ENCODE data around the gene ZNF575.

The ZNF575 gene

DNA sequence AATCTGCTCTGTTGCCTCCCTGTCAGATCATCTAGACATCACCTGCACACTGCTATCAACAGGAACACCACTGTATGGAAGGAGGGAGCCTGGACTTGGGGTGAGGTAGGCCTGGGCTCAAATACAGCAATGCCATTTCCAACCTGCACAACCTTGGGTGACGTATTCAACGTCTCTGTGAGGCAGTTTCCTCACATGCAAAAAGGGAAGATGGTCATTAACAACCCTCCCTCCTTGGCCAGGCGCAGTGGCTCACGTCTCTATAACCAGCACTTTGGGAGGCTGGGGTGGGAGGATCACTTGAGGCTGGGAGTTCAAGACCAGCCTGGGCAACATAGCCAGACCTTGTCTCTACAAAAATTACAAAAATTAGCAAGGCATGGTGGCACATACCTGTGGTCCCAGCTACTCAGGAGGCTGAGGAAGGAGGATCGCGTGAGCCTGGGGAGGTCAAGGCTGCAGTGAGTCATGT lies 29.3 kb downstream of the ZNF575 start:
- no peak for DNase-seq
- intact Hi-C loops (cut with DNase I) = no loop called here

DNA sequence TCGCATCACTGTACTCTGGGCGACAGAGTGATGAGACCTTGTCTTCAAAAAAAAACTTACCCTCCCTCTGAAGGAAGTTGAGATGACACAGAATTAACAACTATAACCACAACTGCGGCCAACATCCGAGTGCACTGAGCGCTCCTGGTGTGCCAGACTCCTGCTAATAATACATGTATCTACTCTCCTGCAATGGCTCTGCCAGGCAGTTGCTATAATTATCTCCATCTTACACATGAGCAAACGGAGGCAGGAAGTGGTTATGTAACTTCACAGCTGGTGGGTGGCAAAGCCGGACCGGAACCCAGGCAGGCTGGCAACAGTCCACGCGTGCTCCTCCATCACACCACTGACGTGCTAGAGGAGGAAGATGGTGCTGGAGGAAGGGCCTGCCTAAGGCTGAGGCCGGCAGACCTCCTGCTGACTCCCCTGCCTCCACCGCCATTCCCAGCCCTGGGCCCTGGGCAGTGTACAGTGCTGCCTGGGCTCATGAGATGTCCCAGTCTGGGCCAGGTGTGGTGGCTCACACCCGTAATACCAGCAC lies 29.8 kb downstream of the ZNF575 start:
- DNase-seq = peak; percentile 45 to 92 (median 76)
- intact Hi-C loops (cut with DNase I) = no loop called here

DNA sequence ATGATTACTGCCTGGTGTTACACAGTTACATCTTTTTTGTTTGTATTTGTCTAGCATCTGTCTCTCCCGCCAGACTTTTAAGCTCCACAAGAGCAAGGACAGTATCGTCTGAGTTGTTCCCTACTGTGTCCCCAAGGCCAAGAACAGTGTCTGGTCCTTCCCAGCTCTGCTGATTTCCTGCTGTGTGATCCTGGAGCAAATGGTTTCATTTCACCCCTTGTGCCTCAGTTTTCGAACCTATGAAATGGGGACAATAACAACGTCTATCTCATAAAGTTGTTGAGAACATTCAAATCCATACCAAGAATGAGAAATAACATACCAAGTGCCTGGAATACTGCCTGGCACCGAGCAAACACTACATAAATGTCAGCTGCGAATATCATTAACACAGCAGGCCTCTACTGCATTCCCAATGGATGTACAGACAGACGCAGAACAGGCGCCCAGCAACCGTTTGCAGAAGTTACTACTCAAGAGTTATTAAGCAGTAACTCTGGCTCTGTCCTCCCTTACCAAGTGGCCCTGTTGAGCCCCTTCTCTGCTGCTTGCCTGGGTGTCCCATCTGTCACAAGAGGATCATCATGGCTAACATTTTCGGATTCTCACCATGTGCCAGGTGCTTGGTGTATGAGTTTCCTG lies 30.9 kb downstream of the ZNF575 start:
- intact Hi-C loops (cut with DNase I) = no loop called here
- DNase-seq = no peak

DNA sequence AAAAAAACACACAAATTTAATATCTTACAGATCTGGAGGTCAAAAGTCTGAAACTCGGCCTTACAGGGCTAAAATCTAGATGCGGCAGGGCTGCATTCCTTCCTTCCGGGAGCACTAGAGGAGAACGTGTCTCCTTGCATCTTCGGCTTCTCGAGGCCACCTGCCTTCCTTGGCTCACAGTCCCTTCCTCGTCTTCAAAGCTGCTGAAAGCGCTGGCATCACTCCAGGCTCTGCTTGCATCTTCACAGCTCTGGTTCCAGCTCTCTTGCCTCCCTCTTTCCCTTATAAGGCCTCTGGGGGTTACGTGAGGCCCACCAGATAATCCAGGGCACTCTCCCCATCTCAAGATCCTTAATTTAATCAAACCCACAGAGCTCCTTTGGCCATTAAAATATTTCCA lies 31.8 kb downstream of the ZNF575 start:
- intact Hi-C loops (cut with DNase I) = no loop called here
- peak in 3 of 42 donors; percentile 14 to 32 (median 31) for DNase-seq

DNA sequence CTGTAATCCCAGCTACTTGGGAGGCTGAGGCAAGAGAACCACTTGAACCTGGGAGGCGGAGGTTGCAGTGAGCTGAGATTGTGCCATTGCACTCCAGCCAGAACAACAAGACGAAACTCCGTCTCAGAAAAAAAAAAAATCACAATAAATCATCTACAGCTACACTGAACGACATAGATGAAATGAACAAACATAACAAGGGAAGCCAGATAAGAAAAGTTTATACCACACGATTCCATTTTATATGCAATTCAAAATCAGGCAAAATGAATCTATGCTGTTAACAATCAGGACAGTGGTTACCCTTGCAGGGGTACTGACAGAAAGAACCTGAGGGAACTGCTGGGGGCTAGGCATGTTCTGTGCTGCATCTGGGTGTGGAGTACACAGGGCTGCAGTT lies 36.7 kb downstream of the ZNF575 start:
- DNase-seq = no peak
- intact Hi-C loops (cut with DNase I) = no loop called here

DNA sequence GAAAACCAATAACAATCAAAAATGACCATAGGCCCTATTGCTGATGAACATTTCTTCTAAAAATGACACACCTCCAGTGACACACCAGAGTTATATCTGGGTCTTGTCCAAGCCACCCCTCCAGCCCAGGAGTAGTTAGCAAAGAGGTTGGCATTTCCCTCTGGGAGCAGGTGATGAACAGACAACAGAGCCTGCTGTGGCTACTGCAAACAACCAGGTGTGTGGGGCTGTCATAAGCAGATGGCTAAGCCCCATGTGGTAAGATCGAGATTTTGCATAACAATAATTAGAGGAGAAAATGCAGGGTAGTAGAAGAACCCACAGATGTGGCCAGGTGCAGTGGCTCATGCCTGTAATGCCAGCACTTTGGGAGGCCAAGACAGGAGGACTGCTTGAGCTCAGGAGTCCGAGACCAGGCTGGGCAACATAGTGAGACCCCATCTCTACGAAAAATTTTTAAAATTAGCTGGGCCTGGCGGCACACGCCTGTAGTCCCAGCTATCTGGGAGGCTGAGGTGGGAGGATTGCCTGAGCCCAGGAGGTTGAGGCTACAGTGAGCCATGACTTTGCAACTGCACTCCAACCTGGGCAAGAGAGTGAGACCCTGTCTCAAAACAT lies 37.3 kb downstream of the ZNF575 start:
- DNase-seq = no peak
- intact Hi-C loops (cut with DNase I) = no loop called here

DNA sequence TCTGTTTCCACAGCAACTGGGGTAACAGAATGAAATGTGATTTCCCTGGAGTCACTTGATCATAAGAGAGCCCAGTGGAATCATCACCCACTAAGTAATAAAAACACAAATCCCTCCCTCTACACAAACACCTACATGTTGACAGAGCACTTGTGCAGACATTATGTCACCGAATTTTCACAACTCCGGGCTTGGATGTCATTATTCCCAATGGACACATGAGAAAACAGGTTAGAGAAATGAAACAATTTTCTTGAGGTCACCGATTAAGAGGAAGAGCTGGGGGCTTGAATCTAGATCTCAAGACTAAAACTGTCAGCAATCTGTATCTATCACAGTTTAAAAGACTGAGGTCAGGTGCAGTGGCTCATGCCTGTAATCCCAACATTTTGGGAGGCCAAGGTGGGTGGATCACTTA lies 39.2 kb downstream of the ZNF575 start:
- intact Hi-C loops (cut with DNase I) = no loop called here
- DNase-seq = no peak

DNA sequence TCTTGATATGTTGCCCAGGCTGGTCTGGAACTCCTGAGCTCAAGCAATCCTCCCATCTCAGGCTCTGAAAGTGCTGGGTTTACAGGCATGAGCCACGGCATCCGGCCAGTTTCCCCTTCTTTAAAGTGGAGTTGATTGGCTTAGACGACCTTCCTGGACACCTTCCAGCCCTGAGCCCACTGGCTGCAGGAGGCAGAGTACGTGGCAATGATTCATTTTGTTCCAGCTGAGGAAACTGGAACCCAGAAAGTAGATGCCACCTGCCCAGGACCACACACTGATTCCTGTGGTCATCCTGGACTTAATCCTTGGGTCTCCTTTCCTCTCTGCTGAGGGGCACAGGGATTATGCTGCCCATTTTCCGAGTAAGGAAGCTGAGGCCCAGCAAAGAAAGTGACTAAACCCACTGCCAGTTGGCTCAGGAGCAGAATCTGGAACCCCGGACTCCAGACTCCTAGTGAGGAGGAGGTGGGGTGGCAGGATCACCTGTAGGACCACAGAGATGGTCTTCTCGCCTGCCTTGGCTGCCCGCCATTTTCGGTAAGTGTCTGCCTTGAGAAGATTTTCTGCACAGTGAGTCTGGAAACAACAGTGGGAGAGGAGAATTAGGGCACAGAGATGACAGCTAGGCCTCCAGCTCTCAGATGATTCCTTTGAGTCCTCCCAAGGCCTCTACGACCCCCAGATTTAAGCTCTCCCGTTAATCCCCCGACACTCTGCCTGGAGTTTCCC lies 41.6 kb downstream of the ZNF575 start:
- DNase-seq = peak in 2 of 42 donors; percentile 10 to 19
- intact Hi-C loops (cut with DNase I) = loop anchor here (1.0 kb wide), 1 partner anchor 22 kb away; the partner anchor contains the start of genes IRGQ and ZNF576

DNA sequence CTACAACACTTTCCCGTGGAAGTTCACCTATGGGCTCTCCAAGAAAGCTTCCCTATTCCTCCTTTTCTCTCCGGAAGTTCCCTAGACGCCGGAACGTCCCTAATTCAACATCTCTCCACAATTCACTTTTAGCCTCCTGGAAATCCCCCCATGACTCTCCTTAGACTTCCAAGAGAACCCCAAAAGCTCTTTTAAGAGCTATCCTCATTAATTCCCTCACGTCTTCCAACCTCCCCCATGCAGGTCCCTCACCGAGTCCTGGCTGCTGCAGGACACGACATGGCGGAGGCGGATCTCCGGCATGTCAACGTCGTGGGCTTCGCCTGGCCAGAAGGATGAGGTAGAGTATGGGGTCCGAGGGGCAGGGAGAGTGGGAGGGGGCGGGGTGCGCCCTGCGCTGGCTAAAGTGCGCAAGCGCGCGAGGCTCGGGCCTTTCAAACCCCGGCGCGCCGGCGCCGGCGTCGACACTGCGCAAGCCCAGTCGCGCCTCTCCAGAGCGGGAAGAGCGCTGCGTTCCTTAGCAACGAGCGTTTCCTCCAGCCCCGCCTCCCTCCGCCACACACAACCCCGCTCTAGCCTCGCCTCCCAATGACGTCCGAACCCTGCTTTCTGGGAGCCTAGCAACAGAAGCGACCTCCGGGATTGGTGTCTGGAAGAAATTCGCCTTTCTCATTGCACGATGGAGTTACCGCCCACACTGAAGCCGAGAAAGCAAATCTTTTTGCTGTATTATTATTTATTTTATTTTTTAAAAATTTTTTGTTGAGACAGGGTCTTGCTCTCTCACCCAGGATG lies 42.4 kb downstream of the ZNF575 start, which contains the start of the genes PINLYP and XRCC1:
PINLYP (plus strand) TSS at position 646 of the 795 bp plus-strand sequence. CDS start 1,391 bp downstream, outside the sequence.
XRCC1 (minus strand) TSS at position 372 of the 795 bp plus-strand sequence; CDS start at position 303, 69 bp downstream.
- intact Hi-C loops (cut with DNase I) = loop anchor here (1.0 kb wide), 1 partner anchor 21 kb away; the partner anchor contains the start of genes IRGQ and ZNF576

DNA sequence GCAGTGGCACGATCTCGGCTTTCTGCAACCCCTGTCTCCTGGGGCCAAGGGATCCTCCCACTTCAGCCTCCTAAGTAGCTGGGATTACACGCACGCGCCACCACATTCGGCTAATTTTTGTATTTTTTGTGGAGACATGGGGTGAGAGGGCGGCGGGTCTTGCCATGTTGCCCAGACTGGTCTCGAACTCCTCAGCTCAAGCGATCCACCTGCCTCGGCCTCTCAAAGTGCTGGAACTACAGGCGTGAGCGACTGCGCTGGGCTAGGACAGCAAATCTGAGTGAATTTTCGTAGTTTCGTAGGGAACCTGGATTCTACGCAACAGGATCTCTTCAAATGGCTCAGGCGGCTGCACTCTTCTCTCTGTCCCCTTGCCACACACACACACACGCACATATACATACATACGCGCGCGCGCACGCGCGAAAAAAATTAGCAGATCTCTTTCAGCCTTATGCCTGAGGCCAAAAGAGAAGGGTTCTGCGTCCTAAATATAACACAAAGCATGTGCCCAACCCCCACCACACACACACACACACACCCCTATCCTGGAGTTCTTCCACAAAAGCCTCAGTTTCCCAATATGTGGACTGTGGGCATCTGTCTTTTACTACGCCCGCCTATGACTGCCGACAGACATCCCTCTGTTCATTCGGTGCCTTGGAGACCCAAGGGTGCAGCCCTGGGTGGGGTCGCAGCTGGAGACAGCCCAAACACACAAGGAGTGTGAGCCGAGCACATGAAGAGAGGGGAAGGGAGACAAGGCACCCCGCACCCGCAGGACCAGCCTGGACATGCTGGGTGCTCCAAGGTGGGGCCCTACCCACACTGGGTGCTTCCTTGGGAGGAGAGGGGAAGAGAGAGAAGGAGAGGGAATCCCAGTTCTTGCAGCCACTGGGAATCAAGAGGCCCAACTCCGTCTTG lies 43.2 kb downstream of the ZNF575 start:
- intact Hi-C loops (cut with DNase I) = loop anchor here (1.0 kb wide), 1 partner anchor 20 kb away; the partner anchor contains the start of genes IRGQ and ZNF576
- DNase-seq = peak in 3 of 42 donors; percentile 16 to 45 (median 23)

More for the DNA sequence above, 42.4 kb downstream of the ZNF575 start, which contains the start of the genes PINLYP and XRCC1:
- DNase-seq = peak; percentile 93 to 99 (median 98)

DNA sequence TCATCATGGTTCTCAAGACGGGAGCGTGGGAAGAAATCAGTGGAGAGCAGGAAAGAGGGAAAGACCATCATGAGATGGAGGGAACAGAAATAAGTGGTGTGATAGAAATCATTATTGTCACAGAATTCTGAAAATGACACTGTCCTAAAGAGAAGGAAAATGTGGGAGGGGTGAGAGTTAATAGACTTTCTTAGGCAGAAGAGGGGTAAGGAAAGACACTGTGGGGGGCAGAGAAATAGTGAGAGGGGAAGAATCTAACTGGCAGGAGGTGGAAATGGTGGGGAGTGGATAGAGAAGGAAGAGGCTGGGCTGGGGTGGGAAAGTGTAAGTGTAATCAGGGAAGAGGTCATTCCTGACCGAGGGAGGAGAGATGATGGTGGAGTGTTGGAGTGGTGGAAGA lies 45.8 kb downstream of the ZNF575 start:
- no peak for DNase-seq
- intact Hi-C loops (cut with DNase I) = no loop called here

DNA sequence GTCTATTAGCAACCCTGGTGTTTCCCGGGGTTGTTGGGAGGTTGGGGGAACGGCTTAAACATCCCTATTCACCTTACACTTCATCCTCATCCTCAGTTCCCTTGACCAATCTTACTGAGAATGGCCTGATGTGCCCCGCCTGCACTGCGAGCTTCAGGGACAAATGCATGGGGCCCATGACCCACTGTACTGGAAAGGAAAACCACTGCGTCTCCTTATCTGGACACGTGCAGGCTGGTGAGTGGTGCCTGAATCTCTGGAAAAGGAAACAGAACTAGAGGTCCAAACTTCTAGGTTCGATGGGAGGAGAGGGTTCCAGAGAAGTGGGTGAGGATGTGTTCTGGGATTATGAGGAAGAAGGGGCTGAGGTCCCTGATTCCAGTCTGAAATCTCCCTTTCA lies 48.5 kb downstream of the ZNF575 start:
- intact Hi-C loops (cut with DNase I) = no loop called here

DNA sequence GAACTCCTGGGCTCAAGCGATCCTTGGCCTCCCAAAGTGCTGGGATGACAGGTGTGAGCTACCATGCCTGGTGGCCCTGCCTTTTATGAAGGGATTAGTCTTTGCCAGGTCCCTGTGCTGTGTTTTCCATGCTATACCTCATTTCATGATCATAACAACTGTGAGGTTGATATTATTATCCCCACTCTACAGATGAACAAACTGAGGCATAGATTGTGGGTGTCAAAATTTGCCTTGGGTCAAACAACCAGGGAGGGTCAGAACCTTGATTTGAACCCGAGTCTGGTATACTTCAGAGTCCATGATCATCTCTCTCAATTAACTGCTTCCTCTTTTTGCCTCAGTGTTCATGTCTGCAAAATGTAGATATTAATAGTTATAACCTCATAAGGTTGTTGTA lies 49.5 kb downstream of the ZNF575 start:
- intact Hi-C loops (cut with DNase I) = no loop called here
- no peak for DNase-seq

More for the DNA sequence above, 48.5 kb downstream of the ZNF575 start:
- DNase-seq = no peak

DNA sequence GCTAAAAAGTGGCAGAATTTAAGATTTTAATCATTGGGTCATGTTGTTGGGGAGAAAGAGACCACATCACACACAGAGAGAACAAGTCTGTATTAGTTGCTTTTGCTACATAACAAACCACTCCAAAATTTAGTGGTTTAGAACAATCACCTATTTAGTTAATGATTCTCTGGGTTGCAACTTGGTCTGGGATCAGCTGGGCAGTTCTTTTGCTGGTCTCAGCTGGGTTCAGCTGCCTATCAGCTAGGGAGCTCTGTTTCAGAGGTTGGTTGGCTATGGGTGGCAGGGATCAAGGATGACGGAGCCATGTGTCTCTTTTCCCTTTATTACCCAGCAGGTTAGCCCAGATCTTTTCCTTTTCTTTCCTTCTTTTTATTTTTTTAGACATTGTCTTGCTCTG lies 51.5 kb downstream of the ZNF575 start:
- no peak for DNase-seq
- intact Hi-C loops (cut with DNase I) = no loop called here
